ENCODE results near the gene POU2AF1.

POU2AF1 gene

DNA sequence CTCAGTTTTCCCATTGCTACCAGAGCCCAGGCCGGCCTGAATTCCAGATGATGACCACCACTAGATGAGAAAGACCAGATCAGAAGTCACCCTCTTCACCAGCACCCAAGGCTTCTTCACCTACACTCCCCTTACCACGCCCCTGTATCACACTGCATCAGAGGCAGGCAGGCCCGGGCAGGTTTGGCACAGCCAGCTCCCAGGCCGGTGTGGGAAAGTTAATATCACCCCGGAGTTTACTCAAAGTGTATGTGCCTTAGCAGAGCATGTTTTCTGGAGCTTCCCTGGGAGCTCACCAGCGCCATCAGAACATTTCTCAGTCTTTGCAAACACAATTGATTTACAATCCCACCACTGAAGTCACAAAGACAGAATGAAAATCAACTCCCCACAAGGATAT lies 47.5 kb upstream of the POU2AF1 start:
- Histone ChIP-seq H3K27ac (ENCODE audit: low read depth, low read length) (no peak overlapping the region), H4K20me1 (ENCODE audit: control insufficient read depth, insufficient read depth, low read depth, low read length) (no peaks in the 10 kb centered on the region), H3K4me2 (ENCODE audit: low read length) (no peak overlapping the region), H3K4me1 (ENCODE audit: control insufficient read depth, low read length) (peaks cover 67% of the 10 kb centered on the region), H3K9me2 (replicated peaks; ENCODE audit: control insufficient read depth, low read length) (no peaks in the 10 kb centered on the region), H3K79me2 (ENCODE audit: control insufficient read depth, low read length) (peaks cover 11% of the 10 kb centered on the region), H3K36me3 (ENCODE audit: control insufficient read depth, low read length) (0 out of 2 replicates have a peak, but pooled peaks cover 3% of the 10 kb centered on the region), H3F3A (ENCODE audit: control insufficient read depth, insufficient read depth) (no peaks in the 10 kb centered on the region; the same call in 1 of the 2 replicates), H3K9me3 (ENCODE audit: control insufficient read depth, insufficient read depth, low read length) (no peaks in the 10 kb centered on the region), H3K4me3 (ENCODE audit: low read length) (no peak overlapping the region), H3K27me3 (ENCODE audit: control insufficient read depth, low read length) (no peaks in the 10 kb centered on the region)
- TF ChIP-seq EZH2phosphoT487 (IDR thresholded peaks at IDR 0.05; ENCODE audit: borderline replicate concordance, low read length) = no peak
- TF ChIP-seq, protein P1, sequence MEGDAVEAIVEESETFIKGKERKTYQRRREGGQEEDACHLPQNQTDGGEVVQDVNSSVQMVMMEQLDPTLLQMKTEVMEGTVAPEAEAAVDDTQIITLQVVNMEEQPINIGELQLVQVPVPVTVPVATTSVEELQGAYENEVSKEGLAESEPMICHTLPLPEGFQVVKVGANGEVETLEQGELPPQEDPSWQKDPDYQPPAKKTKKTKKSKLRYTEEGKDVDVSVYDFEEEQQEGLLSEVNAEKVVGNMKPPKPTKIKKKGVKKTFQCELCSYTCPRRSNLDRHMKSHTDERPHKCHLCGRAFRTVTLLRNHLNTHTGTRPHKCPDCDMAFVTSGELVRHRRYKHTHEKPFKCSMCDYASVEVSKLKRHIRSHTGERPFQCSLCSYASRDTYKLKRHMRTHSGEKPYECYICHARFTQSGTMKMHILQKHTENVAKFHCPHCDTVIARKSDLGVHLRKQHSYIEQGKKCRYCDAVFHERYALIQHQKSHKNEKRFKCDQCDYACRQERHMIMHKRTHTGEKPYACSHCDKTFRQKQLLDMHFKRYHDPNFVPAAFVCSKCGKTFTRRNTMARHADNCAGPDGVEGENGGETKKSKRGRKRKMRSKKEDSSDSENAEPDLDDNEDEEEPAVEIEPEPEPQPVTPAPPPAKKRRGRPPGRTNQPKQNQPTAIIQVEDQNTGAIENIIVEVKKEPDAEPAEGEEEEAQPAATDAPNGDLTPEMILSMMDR (IDR thresholded peaks at IDR 0.05; ENCODE audit: low read depth, low read length, poor library complexity, severe bottlenecking) = no peak

- peak overlapping the region; percentile 62 for H3K4me2 ChIP-seq (ENCODE audit: low read length)
- H3F3A ChIP-seq (ENCODE audit: control insufficient read depth, insufficient read depth) = peaks cover 11% of the 10 kb centered on the region
- peaks cover 70% of the 10 kb centered on the region for H3K4me1 ChIP-seq (ENCODE audit: control insufficient read depth, low read length)
- no peaks in the 10 kb centered on the region for H3K9me2 ChIP-seq (replicated peaks; ENCODE audit: control insufficient read depth, low read length)
- H3K4me3 ChIP-seq (ENCODE audit: low read length) = no peak overlapping the region
- no peaks in the 10 kb centered on the region for H4K20me1 ChIP-seq (ENCODE audit: control insufficient read depth, insufficient read depth, low read depth, low read length)
- peaks cover 12% of the 10 kb centered on the region for H3K36me3 ChIP-seq (ENCODE audit: control insufficient read depth, low read length)
- H3K27me3 ChIP-seq (ENCODE audit: control insufficient read depth, low read length) = no peaks in the 10 kb centered on the region
- H3K79me2 ChIP-seq (ENCODE audit: control insufficient read depth, low read length) = peaks cover 25% of the 10 kb centered on the region
- H3K27ac ChIP-seq (ENCODE audit: low read depth, low read length) = no peak overlapping the region
- no peak for TF ChIP-seq EZH2phosphoT487 (IDR thresholded peaks at IDR 0.05; ENCODE audit: borderline replicate concordance, low read length)
- TF ChIP-seq, protein P1 (IDR thresholded peaks at IDR 0.05; ENCODE audit: low read depth, low read length, poor library complexity, severe bottlenecking) = peak; percentile 7
- peaks cover 11% of the 10 kb centered on the region; the same call in 1 of the 2 replicates for H3K9me3 ChIP-seq (ENCODE audit: control insufficient read depth, insufficient read depth, low read length)
Observed at GRCh38 chr11:111423250-111423615, 44.2 kb upstream of the POU2AF1 start.

DNA sequence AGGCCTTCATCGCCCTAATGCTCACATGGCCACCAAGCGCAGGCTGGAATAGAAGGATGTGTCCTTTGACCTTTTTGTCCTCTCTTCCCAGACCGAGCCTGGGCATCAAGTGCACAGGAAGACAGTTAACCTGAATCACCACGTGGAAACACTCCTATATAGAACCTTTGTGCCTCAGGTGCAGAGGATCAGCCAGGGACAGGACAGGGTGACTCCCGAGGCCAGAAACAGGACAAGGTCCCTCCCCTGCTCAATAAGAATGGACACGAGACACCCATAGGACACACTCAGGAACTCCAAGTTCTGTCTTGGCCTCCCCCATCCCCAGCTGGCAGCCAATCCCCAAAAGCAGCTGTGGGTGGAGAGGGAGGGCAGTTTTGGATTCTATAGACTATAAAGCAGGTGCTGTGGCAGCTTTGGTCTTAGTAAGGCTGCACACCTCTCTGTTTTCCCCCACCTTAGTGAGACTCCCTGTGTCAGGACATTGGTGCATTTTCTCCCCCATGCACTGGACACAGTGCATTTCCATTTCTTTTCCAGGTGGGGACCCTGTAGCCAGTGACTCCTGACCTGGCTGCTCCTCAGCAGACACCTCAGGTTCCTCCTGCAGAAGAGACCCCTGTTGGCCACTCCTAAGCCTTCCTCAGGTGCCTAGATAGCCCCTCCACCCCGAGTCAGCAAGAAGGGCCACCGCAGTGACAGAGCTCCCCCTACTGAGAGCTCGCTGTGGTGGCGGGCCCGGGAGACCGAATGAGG lies 43.6 kb upstream of the POU2AF1 start:
- Histone ChIP-seq H3K4me1 (ENCODE audit: control insufficient read depth, low read length) (peaks cover 70% of the 10 kb centered on the region), H3K79me2 (ENCODE audit: control insufficient read depth, low read length) (peaks cover 25% of the 10 kb centered on the region), H4K20me1 (ENCODE audit: control insufficient read depth, insufficient read depth, low read depth, low read length) (no peaks in the 10 kb centered on the region), H3K9me3 (ENCODE audit: control insufficient read depth, insufficient read depth, low read length) (peaks cover 11% of the 10 kb centered on the region; the same call in 1 of the 2 replicates), H3K9me2 (replicated peaks; ENCODE audit: control insufficient read depth, low read length) (no peaks in the 10 kb centered on the region), H3K4me3 (ENCODE audit: low read length) (peak overlapping the region; percentile 16; the same call in 1 of the 2 replicates), H3K27ac (ENCODE audit: low read depth, low read length) (peak overlapping the region; percentile 69), H3K4me2 (ENCODE audit: low read length) (peak overlapping the region; percentile 62), H3K36me3 (ENCODE audit: control insufficient read depth, low read length) (peaks cover 15% of the 10 kb centered on the region), H3K27me3 (ENCODE audit: control insufficient read depth, low read length) (no peaks in the 10 kb centered on the region), H3F3A (ENCODE audit: control insufficient read depth, insufficient read depth) (peaks cover 17% of the 10 kb centered on the region)
- no peak for TF ChIP-seq EZH2phosphoT487 (IDR thresholded peaks at IDR 0.05; ENCODE audit: borderline replicate concordance, low read length)
- TF ChIP-seq, protein P1 (IDR thresholded peaks at IDR 0.05; ENCODE audit: low read depth, low read length, poor library complexity, severe bottlenecking) = peak; percentile 99

All from DOHH2 (cell line).